Gastrocnemius medialis (tissue), 4 donors: ENCODE data around the gene RNF182. TPM values are rescaled to one million over a fixed set of nuclear protein-coding genes. Genes with fewer than 3 reads are reported as not detected.
"Not testable (repeated sequence)": the region's sequence is repeated elsewhere in the genome, so short reads cannot be mapped to it uniquely, and the experiment has no call there.

Source experiments
- ATAC-seq, 2 donors: fragments of 150-250 bp; one replicate each; pipeline ENCODE4 v1.9.1; 2016
- DNase-seq, 2 donors: peaks; one replicate each; pipeline ENCODE4 v3.0.0-alpha.2; 2019
- H3K27ac ChIP-seq, 4 donors: fragments of 200-600 bp; sonication (generic); 1 replicate in 1 of 4; 2 replicates in 3 of 4; pipeline ENCODE4 v1.5.1; 2016 to 2018; ENCODE audit warnings: mild to moderate bottlenecking in 2 of 4, moderate library complexity in 1 of 4
- H3K27me3 ChIP-seq, 3 donors: fragments of 200-600 bp; sonication (generic) in 2 of 3; 1 replicate in 1 of 3; 2 replicates in 2 of 3; pipeline versions ENCODE4 v1.5.1 to v1.6.0; 2016 to 2019; ENCODE audit warnings: mild to moderate bottlenecking in 1 of 3, moderate library complexity in 1 of 3
- H3K36me3 ChIP-seq, 2 donors: fragments of 200-600 bp; sonication (generic) in 1 of 2; one replicate each; pipeline ENCODE4 v1.5.1; 2017 to 2018
- H3K4me1 ChIP-seq, 2 donors: fragments of 200-600 bp; sonication (generic) in 1 of 2; one replicate each; pipeline ENCODE4 v1.5.1; 2016 to 2017; ENCODE audit warnings: mild to moderate bottlenecking in 2 of 2
- H3K4me3 ChIP-seq, 4 donors: fragments of 200-600 bp; sonication (generic) in 3 of 4; 1 replicate in 1 of 4; 2 replicates in 3 of 4; pipeline ENCODE4 v1.5.1; 2016 to 2019; ENCODE audit warnings: mild to moderate bottlenecking in 2 of 4
- H3K9me3 ChIP-seq, 3 donors: fragments of 200-600 bp; sonication (generic) in 2 of 3; 1 replicate in 1 of 3; 2 replicates in 2 of 3; pipeline ENCODE4 v1.5.1; 2016 to 2019
- POLR2A ChIP-seq, 2 donors: fragments of 450-650 bp; IDR thresholded peaks; one replicate each; pipeline ENCODE4 v1.6.1; 2017; ENCODE audit warnings: antibody characterized with exemption in 2 of 2, mild to moderate bottlenecking in 2 of 2, moderate library complexity in 2 of 2
- in situ Hi-C, 4 donors: fragments of 200-750 bp; cut with MboI; loops; one replicate each; pipeline versions ENCODE4 v1.15.0 to v1.8.0; 2017; ENCODE audit warnings: low sequenced_read_pairs in 4 of 4
- intact Hi-C: fragments of 100-400 bp; cut with DNase I; formaldehyde crosslinking; loops from one replicate; pipeline ENCODE4 v1.15.1; 2023; ENCODE audit warnings: low total_unique reads
- total RNA-seq, 4 donors: library from RNA; depleted of rRNA; stranded (reverse); fragments of >200 nt; gene quantifications; one replicate each; pipeline versions ENCODE4 v1.1.0 to v1.2.3, GENCODE V29; 2016
- TF ChIP-seq, protein P1 (sequence below), 5 experiments: fragments of 450-650 bp in 3 of 5; fragments of 200-600 bp in 2 of 5; sonication (generic) in 2 of 5; IDR thresholded peaks in 4 of 5; conservative IDR thresholded peaks in 1 of 5; 1 replicate in 4 of 5; 2 replicates in 1 of 5; pipeline ENCODE4 v1.5.1; 2016 to 2019; ENCODE audit warnings: antibody characterized with exemption in 5 of 5, mild to moderate bottlenecking in 3 of 5, moderate library complexity in 3 of 5

RNF182 gene
- total RNA-seq, 4 donors from 2014 or later: 0.10 TPM; not detected in 3

DNA sequence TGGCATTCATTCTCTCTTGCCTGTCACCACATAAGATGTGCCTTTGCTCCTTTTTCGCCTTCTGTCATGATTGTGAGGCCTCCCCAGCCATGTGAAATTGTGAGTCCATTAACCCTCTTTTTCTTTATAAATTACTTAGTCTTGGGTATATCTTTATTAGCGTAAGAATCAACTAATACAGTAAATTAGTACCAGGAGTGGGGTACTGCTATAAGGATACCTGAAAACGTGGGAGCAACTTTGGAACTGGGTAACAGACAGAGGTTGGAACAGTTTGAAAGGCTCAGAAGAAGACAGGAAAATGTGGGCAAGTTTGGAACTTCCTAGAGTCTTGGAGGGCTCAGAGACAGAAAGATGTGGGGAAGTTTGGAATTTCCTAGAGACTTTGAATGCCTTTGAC is 46.6 kb downstream of the RNF182 start:
- TF ChIP-seq, protein P1, sequence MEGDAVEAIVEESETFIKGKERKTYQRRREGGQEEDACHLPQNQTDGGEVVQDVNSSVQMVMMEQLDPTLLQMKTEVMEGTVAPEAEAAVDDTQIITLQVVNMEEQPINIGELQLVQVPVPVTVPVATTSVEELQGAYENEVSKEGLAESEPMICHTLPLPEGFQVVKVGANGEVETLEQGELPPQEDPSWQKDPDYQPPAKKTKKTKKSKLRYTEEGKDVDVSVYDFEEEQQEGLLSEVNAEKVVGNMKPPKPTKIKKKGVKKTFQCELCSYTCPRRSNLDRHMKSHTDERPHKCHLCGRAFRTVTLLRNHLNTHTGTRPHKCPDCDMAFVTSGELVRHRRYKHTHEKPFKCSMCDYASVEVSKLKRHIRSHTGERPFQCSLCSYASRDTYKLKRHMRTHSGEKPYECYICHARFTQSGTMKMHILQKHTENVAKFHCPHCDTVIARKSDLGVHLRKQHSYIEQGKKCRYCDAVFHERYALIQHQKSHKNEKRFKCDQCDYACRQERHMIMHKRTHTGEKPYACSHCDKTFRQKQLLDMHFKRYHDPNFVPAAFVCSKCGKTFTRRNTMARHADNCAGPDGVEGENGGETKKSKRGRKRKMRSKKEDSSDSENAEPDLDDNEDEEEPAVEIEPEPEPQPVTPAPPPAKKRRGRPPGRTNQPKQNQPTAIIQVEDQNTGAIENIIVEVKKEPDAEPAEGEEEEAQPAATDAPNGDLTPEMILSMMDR (IDR thresholded peaks at IDR 0.05 in 4 of 5, conservative IDR thresholded peaks at IDR 0.05 in 1 of 5): no peak
- no peaks in the 10 kb centered on the region for H3K9me3 ChIP-seq
- in situ Hi-C loops (no loop called here), intact Hi-C loops (no loop called here)
- ATAC-seq (no peak), DNase-seq (no peak)
- H3K27me3 ChIP-seq: no peaks in the 10 kb centered on the region
- no peak overlapping the region for H3K4me3 ChIP-seq
- H3K27ac ChIP-seq: no peak overlapping the region
- no peaks in the 10 kb centered on the region for H3K4me1 ChIP-seq
- H3K36me3 ChIP-seq: no peaks in the 10 kb centered on the region

DNA sequence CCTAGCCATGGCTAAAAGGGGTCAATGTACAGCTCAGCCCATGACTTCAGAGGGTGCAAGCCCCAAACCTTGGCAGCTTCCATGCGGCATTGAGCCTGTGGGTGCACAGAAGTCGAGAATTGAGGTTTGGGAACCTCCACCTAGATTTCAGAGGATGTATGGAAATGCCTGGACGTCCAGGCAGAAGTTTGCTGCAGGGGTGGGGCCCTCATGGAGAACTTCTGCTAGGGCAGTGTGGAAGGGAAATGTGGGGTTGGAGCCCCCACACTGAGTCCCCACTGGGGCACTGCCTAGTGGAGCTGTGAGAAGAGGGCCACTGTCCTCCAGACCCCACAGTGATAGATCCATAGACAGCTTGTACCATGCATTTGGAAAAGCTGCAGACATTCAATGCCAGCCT is 47.9 kb downstream of the RNF182 start:
- DNase-seq, ATAC-seq, H3K4me3 ChIP-seq, H3K4me1 ChIP-seq, H3K27me3 ChIP-seq, H3K36me3 ChIP-seq, H3K9me3 ChIP-seq, intact Hi-C loops, H3K27ac ChIP-seq, in situ Hi-C loops: not testable (repeated sequence)

DNA sequence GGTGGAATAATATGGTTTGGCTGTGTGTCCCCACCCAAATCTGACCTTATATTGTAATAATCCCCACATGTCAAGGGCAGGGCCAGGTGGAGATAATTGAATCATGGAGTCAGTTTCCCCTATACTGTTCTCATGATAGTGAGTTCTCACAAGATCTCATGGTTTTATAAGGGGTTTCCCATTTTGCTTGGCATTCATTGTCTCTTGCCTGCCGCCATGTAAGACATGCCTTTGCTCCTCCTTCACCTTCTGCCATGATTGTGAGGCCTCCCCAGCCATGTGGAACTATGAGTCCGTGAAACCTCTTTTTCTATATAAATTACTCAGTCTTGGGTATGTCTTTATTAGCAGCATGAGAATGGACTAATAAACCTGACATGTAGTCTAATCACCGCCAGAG is 48.7 kb downstream of the RNF182 start:
- in situ Hi-C loops: not testable (repeated sequence)

GRCh38 chr6:13978102-13978640 is 53.4 kb downstream of the RNF182 start:
- no peak for TF ChIP-seq POLR2A (IDR thresholded peaks at IDR 0.05)
- TF ChIP-seq, protein P1 (IDR thresholded peaks at IDR 0.05 in 4 of 5, conservative IDR thresholded peaks at IDR 0.05 in 1 of 5): no peak
- H3K4me3 ChIP-seq: no peak overlapping the region
- no peaks in the 10 kb centered on the region for H3K9me3 ChIP-seq
- ATAC-seq (no peak), DNase-seq (no peak)
- H3K4me1 ChIP-seq: no peaks in the 10 kb centered on the region
- in situ Hi-C loops: no loop called here
- H3K27me3 ChIP-seq: peaks cover 0 to 2% (median 0%) of the 10 kb centered on the region in 3 donors
- H3K27ac ChIP-seq: no peak overlapping the region
- intact Hi-C loops: no loop called here
- no peaks in the 10 kb centered on the region for H3K36me3 ChIP-seq

More for the DNA sequence above, 48.7 kb downstream of the RNF182 start:
- intact Hi-C loops, ATAC-seq, H3K4me3 ChIP-seq, H3K27ac ChIP-seq, H3K27me3 ChIP-seq, H3K4me1 ChIP-seq, H3K36me3 ChIP-seq, H3K9me3 ChIP-seq, DNase-seq: not testable (repeated sequence)

- H3K4me3 ChIP-seq: no peak overlapping the region
- H3K36me3 ChIP-seq: no peaks in the 10 kb centered on the region
- intact Hi-C loops (no loop called here), in situ Hi-C loops (no loop called here)
- H3K27me3 ChIP-seq: peaks cover 0 to 2% (median 0%) of the 10 kb centered on the region in 3 donors
- no peaks in the 10 kb centered on the region for H3K9me3 ChIP-seq
- no peak overlapping the region for H3K27ac ChIP-seq
- DNase-seq (no peak), ATAC-seq (no peak)
- TF ChIP-seq POLR2A (IDR thresholded peaks at IDR 0.05): no peak
- TF ChIP-seq, protein P1 (IDR thresholded peaks at IDR 0.05 in 4 of 5, conservative IDR thresholded peaks at IDR 0.05 in 1 of 5): no peak
- H3K4me1 ChIP-seq: no peaks in the 10 kb centered on the region
Observed at GRCh38 chr6:13978787-13979186, 54.0 kb downstream of the RNF182 start.
